A549 treated with RU486 at 1 μM for 4 hours (cell line): ENCODE results near the gene SH3BP2. TPM values are rescaled to one million over a fixed set of nuclear protein-coding genes. Genes with fewer than 3 reads are reported as not detected.

Experiments used
- total RNA-seq: library from RNA; stranded (reverse); fragments of 200-300 nt; extraction: Qiagen RNA extraction; gene quantifications from 5 replicates; pipeline ENCODE4 v1.2.3, GENCODE V29; 2022; ENCODE audit warnings: low read depth

SH3BP2 gene
- 2.1 to 5.5 TPM (median 3.4 TPM) in 5 replicates for total RNA-seq

GRCh38 chr4:2792711-2793585 lies at the start of gene SH3BP2:
Gene SH3BP2, plus strand, starts transcription at chr4:2793085. Its CDS starts 27,533 bp downstream, at chr4:2820618.

GRCh38 chr4:2755821-2756690 lies 36.8 kb upstream of the SH3BP2 start, which contains the start of gene TNIP2:
Gene TNIP2, minus strand, starts transcription at chr4:2756336. Its CDS starts 47 bp downstream, at chr4:2756289.

GRCh38 chr4:2843263-2843940 lies 50.5 kb downstream of the SH3BP2 start, which contains the start of gene ADD1:
Gene ADD1, plus strand, starts transcription at chr4:2843844. Its CDS starts 32,072 bp downstream, at chr4:2875916.

Other genes starting within 250 kb of the SH3BP2 start
- gene TNIP2, start 36.7 kb upstream of the SH3BP2 start, total RNA-seq: 31.0 to 42.8 TPM (median 42.0 TPM) in 5 replicates
- 66.0 to 88.1 TPM (median 82.7 TPM) in 5 replicates for gene ADD1, start 50.8 kb downstream of the SH3BP2 start, total RNA-seq
- 28.0 to 32.3 TPM (median 29.5 TPM) in 5 replicates for gene NOP14, start 170.3 kb downstream of the SH3BP2 start, total RNA-seq
- 1.5 to 2.0 TPM (median 1.6 TPM) in 5 replicates for gene GRK4, start 170.5 kb downstream of the SH3BP2 start, total RNA-seq